Hematopoietic multipotent progenitor cell treated with erythropoietin and hydrocortisone succinate and interleukin-3 and kit ligand, for 8 days (in vitro differentiated cells): ENCODE measurements around the gene UQCR10.

Source experiments
- DNase-seq: peaks from one replicate; pipeline ENCODE4 v3.0.0-alpha.2; 2015

UQCR10 gene

GRCh38 chr22:29765905-29766631 is 1.1 kb upstream of the UQCR10 start:
- DNase-seq: peak; percentile 58

- peak; percentile 99 for DNase-seq
Observed at GRCh38 chr22:29766632-29767170, 468 bp upstream of the UQCR10 start, which contains the start of gene ZMAT5. Gene ZMAT5 (minus strand): TSS chr22:29767007. CDS start chr22:29748544, 18,463 bp downstream.

GRCh38 chr22:29768052-29768693 is 1.0 kb downstream of the UQCR10 start:
- peak; percentile 24 for DNase-seq

GRCh38 chr22:29769723-29770321 is 2.7 kb downstream of the UQCR10 start:
- no peak for DNase-seq

GRCh38 chr22:29772170-29772641 is 5.0 kb downstream of the UQCR10 start:
- peak; percentile 58 for DNase-seq

GRCh38 chr22:29773233-29773632 is 6.1 kb downstream of the UQCR10 start:
- DNase-seq: no peak

GRCh38 chr22:29780220-29780619 is 13.1 kb downstream of the UQCR10 start:
- DNase-seq: no peak

GRCh38 chr22:29780748-29781676 is 13.8 kb downstream of the UQCR10 start:
- peak; percentile 91 for DNase-seq

- DNase-seq: no peak
Observed at GRCh38 chr22:29782061-29782845, 15.1 kb downstream of the UQCR10 start.

- DNase-seq: no peak
Observed at GRCh38 chr22:29784451-29785361, 17.5 kb downstream of the UQCR10 start.

- no peak for DNase-seq
Observed at GRCh38 chr22:29786031-29786430, 18.9 kb downstream of the UQCR10 start.

- DNase-seq: no peak
Observed at GRCh38 chr22:29787371-29787980, 20.3 kb downstream of the UQCR10 start.

- DNase-seq: no peak
Observed at GRCh38 chr22:29788339-29789279, 21.4 kb downstream of the UQCR10 start.

GRCh38 chr22:29790061-29790460 is 22.9 kb downstream of the UQCR10 start:
- no peak for DNase-seq

- no peak for DNase-seq
Observed at GRCh38 chr22:29793396-29793795, 26.2 kb downstream of the UQCR10 start.

GRCh38 chr22:29795663-29796062 is 28.5 kb downstream of the UQCR10 start:
- DNase-seq: no peak

- no peak for DNase-seq
Observed at GRCh38 chr22:29797351-29797750, 30.2 kb downstream of the UQCR10 start.

GRCh38 chr22:29798318-29798717 is 31.1 kb downstream of the UQCR10 start:
- no peak for DNase-seq

GRCh38 chr22:29798801-29799200 is 31.6 kb downstream of the UQCR10 start:
- DNase-seq: no peak
